ENCODE measurements around the gene CPLANE1.

DNA sequence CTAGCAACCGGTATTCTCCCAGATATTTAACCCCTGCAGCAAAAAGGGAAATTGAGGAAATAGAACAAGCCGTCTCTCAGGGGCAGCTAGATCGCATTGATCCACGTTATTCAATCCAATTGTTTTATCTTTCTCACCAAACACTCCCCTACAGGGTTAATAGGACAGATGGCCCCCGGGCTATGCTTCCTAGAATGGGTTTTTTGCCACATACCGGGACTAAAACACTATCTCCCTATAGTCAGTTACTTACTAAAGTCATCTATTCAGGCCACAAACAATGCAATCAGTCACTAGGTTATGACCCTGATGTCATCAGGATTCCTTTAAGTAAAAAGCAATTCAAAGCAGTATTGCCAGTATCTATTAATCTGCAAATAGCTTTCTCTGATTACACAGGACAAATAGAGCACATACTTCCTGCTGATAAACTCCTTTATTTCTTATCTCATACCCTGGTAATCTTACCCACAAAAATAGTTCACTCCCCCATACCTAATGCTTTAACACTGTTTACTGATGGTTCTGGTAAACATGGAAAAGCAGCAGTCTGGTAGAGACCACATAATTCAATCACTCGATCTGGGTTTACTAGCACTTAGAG is 159.0 kb downstream of the CPLANE1 start:
- TF ChIP-seq POLR2A (IDR thresholded peaks at IDR 0.05) (no peak), POLR2AphosphoS5 (IDR thresholded peaks at IDR 0.05) (no peak)
- TF ChIP-seq, protein P1, sequence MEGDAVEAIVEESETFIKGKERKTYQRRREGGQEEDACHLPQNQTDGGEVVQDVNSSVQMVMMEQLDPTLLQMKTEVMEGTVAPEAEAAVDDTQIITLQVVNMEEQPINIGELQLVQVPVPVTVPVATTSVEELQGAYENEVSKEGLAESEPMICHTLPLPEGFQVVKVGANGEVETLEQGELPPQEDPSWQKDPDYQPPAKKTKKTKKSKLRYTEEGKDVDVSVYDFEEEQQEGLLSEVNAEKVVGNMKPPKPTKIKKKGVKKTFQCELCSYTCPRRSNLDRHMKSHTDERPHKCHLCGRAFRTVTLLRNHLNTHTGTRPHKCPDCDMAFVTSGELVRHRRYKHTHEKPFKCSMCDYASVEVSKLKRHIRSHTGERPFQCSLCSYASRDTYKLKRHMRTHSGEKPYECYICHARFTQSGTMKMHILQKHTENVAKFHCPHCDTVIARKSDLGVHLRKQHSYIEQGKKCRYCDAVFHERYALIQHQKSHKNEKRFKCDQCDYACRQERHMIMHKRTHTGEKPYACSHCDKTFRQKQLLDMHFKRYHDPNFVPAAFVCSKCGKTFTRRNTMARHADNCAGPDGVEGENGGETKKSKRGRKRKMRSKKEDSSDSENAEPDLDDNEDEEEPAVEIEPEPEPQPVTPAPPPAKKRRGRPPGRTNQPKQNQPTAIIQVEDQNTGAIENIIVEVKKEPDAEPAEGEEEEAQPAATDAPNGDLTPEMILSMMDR (IDR thresholded peaks at IDR 0.05) = no peak

Data from transverse colon (tissue), 4 donors.